Activated T-cell treated with anti-CD3 and anti-CD28 coated beads for 24 hours (primary cell): ENCODE results near the gene PPP2CA.
A peak's percentile ranks its signal among the peaks of the same experiment; 100 is the strongest.

Source experiments
- DNase-seq: peaks from one replicate; pipeline ENCODE4 v3.0.0-alpha.2; 2020; ENCODE audit warnings: low read depth

Gene PPP2CA

DNA sequence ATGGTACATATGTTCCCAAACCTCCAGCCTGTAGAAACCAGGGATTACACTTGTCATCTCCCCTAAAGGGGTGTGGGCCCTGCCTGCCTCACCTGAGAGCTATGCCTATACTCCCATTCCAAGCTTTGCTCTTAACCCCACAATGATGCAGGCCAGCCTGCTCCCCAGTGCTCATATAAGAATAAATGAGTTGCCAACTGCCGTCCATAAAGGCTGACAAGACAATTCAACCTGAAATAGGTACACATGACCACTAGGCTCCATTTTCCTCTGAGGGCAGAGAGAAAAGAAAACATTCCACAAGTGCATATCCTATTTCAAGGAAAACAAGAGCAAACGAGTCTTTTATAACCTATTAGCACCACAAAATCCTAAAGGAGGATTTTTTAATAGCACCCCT, 77.6 kb downstream of the PPP2CA start:
- no peak for DNase-seq

DNA sequence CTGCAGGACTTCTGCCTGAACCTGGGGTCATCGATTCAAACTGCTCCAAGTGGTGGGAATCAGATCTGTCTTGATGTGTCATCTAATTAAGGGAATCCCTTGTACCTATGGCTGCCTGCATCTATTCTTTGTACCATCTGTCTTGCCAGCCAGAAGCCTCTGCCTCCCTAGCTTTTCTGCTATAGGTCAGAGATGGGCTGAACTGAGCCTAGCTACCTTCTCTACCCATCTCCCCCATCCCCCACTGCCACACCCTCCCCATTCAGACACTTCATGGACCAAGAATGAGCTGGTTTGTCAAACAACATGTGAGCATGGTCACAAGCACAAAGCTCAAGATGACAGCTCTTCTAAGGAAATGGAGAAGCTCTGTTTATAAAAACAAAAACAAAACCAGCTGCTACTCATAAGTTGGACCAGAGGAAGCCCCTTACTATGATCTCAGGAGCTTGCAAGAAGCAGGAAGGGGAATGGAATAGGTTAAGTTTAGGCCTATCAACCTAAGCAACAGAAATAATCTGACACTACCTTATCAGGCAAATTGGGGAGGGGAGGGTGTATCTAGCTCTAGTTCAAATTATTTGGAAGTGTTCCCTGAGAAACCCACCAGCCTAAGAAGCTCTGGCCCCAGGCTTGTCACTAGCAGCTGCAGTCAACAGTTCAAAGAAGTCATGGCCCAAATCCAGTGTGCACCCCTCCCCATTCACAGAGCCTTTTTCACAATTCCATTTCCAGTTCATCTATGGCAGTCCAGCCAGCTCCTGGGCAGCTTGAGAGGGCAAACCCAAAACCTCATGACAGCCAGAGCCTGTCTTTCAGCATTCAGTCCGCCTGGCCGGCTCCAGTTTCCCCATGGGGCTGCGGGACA, 79.0 kb downstream of the PPP2CA start:
- DNase-seq, result no peak

DNA sequence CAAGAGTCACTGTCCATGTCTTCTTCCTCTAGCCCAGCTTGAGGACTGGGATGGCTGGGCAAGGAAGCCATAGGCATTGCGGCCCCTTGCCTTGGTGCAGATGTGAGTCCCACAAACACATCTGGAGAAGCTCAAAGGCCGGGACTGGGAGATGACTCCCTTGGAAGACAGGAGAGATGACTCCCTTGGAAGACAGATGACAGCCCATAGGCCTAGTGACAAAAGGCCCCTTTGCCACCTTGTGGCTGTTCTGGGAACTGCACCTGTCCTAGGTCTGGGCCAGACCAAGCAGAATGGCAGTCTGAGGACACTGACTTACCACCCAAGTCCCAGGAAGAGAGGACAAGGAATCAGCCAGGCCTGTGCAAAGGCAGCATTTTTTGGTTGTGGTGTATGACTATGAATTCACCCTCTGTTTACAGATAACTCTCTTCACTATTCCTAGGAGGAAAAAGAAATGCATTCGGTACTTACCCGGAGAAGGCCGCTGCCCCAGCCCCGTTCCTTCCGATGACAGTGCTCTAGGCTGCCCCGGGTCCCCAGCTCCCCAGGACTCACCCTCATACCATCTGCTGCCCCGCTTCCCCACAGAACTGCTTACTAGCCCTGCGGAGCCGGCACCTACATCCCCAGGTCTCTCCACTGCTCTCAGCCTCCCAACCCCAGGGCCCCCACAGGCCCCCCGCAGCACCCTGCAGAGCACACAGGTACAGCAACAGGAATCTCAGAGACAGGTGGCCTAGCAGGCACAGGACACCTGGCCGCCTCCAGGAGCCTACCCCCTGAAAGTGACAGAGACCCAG, 79.9 kb downstream of the PPP2CA start:
- peak; percentile 77 for DNase-seq

DNA sequence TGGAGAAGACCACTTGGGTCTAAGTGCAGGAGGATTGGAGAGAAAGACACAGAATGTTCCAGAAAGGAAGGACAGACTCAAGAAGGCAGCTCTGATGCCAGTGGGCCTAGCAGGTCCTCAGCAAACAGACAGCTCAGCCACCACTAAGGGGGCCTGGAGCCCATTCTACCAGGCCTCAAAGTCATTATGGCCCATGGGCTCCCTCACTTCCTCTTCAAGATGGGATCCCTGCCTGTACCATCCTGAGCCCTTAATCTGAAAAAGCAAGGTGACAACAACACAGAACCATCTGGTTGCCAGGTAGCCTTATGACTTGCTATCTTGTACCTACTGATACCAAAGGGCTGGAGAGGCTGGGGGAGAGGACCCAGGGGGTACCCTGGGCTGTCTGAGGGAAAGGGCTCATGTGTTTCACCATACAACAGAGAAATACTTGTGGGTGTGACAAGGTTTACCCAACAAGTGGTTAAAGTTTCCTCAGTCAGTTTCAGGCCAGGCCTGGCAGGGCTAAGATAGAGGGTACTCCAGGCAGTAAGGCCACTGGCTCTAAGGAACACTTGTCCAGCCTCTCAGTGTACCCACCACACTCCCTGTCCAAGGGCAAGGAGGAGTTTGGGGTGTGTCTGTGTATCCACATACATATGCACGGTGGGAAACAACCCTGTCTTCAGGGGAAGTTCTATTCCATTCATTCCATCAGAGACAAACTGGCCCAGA, 80.7 kb downstream of the PPP2CA start:
- no peak for DNase-seq
